ENCODE data around the gene HUS1. TPM values are rescaled to one million over a fixed set of nuclear protein-coding genes. Genes with fewer than 3 reads are reported as not detected.
A peak's percentile ranks its signal among the peaks of the same experiment; 100 is the strongest.

Gene HUS1
- total and polyA plus RNA-seq, 11 donors: 10.9 to 43.3 (median 26.3) TPM

DNA sequence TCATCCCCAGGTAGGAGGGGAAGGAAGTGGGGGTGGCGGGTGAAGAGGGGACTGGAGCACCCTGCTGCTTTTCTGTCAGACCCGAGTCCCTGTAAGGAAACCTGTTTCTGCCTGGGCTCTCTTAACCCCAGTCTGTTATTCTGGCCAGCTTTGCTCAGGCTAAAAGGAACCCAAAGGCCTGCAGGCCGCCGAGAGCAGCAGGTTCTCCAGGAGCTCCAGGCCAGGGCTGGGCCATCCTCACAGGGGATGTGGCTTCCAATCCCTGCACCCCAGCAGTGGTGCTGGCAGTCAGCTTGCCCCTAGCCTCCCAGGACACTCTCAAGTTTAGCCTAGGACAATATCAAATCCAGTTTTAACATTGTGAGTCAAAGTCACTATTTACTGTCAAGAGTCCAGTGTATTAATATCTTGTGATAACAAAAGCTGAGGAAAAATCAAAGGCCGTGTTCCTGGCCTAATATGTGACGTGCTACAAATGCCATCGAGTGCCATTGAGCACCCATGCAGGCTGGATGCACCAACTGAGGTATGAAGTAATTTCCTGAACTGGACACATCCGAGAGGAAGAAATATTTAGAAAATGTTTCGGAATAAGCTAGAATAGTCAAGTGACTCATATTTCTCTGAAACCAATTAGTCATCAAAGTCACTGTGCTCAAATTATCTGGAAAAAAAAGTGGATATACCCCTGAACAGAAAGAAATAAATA, 38.1 kb downstream of the HUS1 start:
- H3K4me3 ChIP-seq: peak overlapping the region in 6 of 12 donors; percentile 11 to 30 (median 14)
- H3K4me1 ChIP-seq: peaks cover 0 to 75% (median 40%) of the 10 kb centered on the region in 12 donors

DNA sequence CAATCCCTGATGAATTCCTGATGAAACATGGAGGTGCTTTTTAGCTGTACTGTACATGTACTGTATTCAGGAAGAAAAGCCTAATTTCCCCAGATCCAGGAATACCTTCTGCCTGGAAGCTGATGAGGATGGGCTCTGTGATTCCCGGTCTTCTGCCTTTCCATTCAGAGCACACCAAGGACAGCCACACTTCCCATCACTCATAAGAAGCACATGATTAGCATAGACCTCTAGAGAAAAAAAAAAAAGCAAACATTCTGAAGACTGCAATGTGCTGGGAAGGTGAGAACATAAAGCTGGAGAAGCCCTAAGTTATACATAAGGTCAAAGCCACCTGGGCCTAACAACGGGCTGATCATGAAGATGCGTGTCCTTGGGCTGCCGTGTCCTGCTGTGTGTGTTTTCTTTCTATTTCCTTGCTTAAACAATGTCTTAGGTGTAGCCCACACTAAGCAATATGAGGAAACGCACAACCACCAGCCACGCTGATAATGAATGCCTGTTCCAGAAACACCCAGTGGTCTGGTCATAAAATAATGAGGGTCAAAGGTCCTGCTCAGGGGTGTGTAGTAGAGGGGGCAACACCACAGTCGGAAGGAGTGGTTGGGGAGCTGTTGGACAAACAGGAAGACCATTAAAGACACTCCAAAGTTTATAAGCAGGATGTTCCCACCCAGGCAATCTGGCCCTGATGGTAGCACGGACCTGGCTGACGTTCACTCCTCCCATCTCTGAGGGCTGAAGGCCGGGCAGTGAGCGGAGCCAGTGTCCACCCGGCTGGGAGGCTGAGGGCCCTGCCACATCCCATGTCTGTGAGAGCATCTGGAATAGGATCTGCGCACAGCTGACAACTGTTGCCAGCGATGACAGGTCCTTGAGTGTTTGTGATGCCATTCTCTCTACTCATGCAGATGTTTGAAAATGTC, 39.1 kb downstream of the HUS1 start:
- Histone ChIP-seq H3K9me3 (no peaks in the 10 kb centered on the region), H3K4me3 (peak overlapping the region in 4 of 12 donors; percentile 11 to 30 (median 14)), H3K27me3 (no peaks in the 10 kb centered on the region), H3K36me3 (peaks cover 0 to 9% (median 0%) of the 10 kb centered on the region in 9 donors), H3K27ac (peak overlapping the region; percentile 74 to 93 (median 90)), H3K4me1 (peaks cover 0 to 66% (median 37%) of the 10 kb centered on the region in 12 donors)
- 43 to 56% (median 46%) methylated on average over 12 to 14 of the region's 14 CpGs for WGBS, 4 donors
- TF ChIP-seq, protein P1, sequence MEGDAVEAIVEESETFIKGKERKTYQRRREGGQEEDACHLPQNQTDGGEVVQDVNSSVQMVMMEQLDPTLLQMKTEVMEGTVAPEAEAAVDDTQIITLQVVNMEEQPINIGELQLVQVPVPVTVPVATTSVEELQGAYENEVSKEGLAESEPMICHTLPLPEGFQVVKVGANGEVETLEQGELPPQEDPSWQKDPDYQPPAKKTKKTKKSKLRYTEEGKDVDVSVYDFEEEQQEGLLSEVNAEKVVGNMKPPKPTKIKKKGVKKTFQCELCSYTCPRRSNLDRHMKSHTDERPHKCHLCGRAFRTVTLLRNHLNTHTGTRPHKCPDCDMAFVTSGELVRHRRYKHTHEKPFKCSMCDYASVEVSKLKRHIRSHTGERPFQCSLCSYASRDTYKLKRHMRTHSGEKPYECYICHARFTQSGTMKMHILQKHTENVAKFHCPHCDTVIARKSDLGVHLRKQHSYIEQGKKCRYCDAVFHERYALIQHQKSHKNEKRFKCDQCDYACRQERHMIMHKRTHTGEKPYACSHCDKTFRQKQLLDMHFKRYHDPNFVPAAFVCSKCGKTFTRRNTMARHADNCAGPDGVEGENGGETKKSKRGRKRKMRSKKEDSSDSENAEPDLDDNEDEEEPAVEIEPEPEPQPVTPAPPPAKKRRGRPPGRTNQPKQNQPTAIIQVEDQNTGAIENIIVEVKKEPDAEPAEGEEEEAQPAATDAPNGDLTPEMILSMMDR (IDR thresholded peaks at IDR 0.05): no peak
- no peak for TF ChIP-seq POLR2A (IDR thresholded peaks at IDR 0.05)
- intact Hi-C loops (cut with DNase I): loop anchor here in 1 of 10 donors (5.0 kb wide), 1 partner anchor 37 kb away; the partner anchor contains the start of gene HUS1
- ATAC-seq: peak; percentile 63 to 79 (median 76)
- DNase-seq: peak; percentile 54 to 83 (median 75)

More for the DNA sequence above, 38.1 kb downstream of the HUS1 start:
- 22 to 29% (median 27%) methylated on average over 9 of the region's 9 CpGs for WGBS, 4 donors
- DNase-seq: peak in 4 of 5 donors; percentile 27 to 77 (median 54)
- no peaks in the 10 kb centered on the region for H3K9me3 ChIP-seq
- peaks cover 0 to 4% (median 0%) of the 10 kb centered on the region in 9 donors for H3K36me3 ChIP-seq
- peak overlapping the region; percentile 74 to 93 (median 90) for H3K27ac ChIP-seq
- ATAC-seq: peak; percentile 51 to 78 (median 66)
- H3K27me3 ChIP-seq: no peaks in the 10 kb centered on the region
- no peak for TF ChIP-seq POLR2A (IDR thresholded peaks at IDR 0.05)
- TF ChIP-seq, protein P1 (IDR thresholded peaks at IDR 0.05): no peak
- intact Hi-C loops (cut with DNase I): loop anchor here in 1 of 10 donors (5.0 kb wide), 1 partner anchor 36 kb away; the partner anchor contains the start of gene HUS1

GRCh38 chr7:47939425-47940036, 39.9 kb downstream of the HUS1 start:
- peaks cover 0 to 12% (median 0%) of the 10 kb centered on the region in 9 donors for H3K36me3 ChIP-seq
- ATAC-seq (no peak), DNase-seq (no peak)
- 92 to 94% (median 93%) methylated on average over 7 of the region's 7 CpGs for WGBS, 4 donors
- H3K27me3 ChIP-seq: no peaks in the 10 kb centered on the region
- H3K27ac ChIP-seq: peak overlapping the region; percentile 74 to 93 (median 90)
- H3K4me1 ChIP-seq: peaks cover 0 to 58% (median 30%) of the 10 kb centered on the region in 12 donors
- H3K9me3 ChIP-seq: no peaks in the 10 kb centered on the region
- intact Hi-C loops (cut with DNase I): loop anchor here in 2 of 10 donors (5.0 kb wide), 2 partner anchors 38 to 92 kb away; partner anchors contain the start of gene HUS1 (in 1 of the 2)
- TF ChIP-seq POLR2A (IDR thresholded peaks at IDR 0.05): no peak
- TF ChIP-seq, protein P1 (IDR thresholded peaks at IDR 0.05): no peak
- H3K4me3 ChIP-seq: no peak overlapping the region

Data from heart left ventricle (tissue), 16 donors.